Left ventricle myocardium inferior (tissue), 1 donor: ENCODE data around the gene STON1. TPM values are rescaled to one million over a fixed set of nuclear protein-coding genes. Genes with fewer than 3 reads are reported as not detected.

Source experiments
- DNase-seq: peaks from one replicate; pipeline ENCODE4 v3.0.0-alpha.2; 2020
- H3K27ac ChIP-seq: fragments of 200-600 bp; replicated peaks from 2 replicates; pipeline ENCODE4 v1.8.0; 2021
- H3K27me3 ChIP-seq: fragments of 200-600 bp; 2 replicates; pipeline ENCODE4 v1.8.0; 2021; ENCODE audit warnings: low read depth
- H3K36me3 ChIP-seq: fragments of 200-600 bp; 2 replicates; pipeline ENCODE4 v1.8.0; 2021
- H3K4me1 ChIP-seq: fragments of 200-600 bp; 2 replicates; pipeline ENCODE4 v1.8.0; 2021
- H3K4me3 ChIP-seq: fragments of 200-600 bp; 2 replicates; pipeline ENCODE4 v1.8.0; 2021; ENCODE audit warnings: mild to moderate bottlenecking, moderate library complexity
- H3K9me3 ChIP-seq: fragments of 200-600 bp; replicated peaks from 2 replicates; pipeline ENCODE4 v1.8.0; 2021
- CTCF ChIP-seq: fragments of 200-600 bp; IDR thresholded peaks from 2 replicates; pipeline ENCODE4 v1.8.0; 2021; ENCODE audit warnings: antibody characterized with exemption, mild to moderate bottlenecking, borderline replicate concordance
- intact Hi-C: fragments of 100-400 bp; cut with micrococcal nuclease; formaldehyde crosslinking; loops from one replicate; pipeline ENCODE4 v1.11.0; 2022
- total RNA-seq: library from RNA; stranded (reverse); fragmentation: NEBNext Ultra II Directional; extraction: Animal tissue kit (Norgen Biotek cat#: 25700); gene quantifications from one replicate; pipeline ENCODE4 v1.2.1, GENCODE V29; 2021
- donor health status: DM: no; HTN: yes; CAD: no; lungs with severe emphysema.

The STON1 gene
- total RNA-seq, 1 donor from 2014 or later = 6.9 TPM

GRCh38 chr2:48638261-48638660 is 108.3 kb downstream of the STON1 start:
- intact Hi-C loops = no loop called here
- no peaks in the 10 kb centered on the region for H3K4me1 ChIP-seq
- H3K27ac ChIP-seq = no peak overlapping the region
- TF ChIP-seq CTCF = no peak
- H3K27me3 ChIP-seq = peaks cover 7% of the 10 kb centered on the region
- no peaks in the 10 kb centered on the region for H3K36me3 ChIP-seq
- H3K4me3 ChIP-seq = no peak overlapping the region
- DNase-seq = no peak
- H3K9me3 ChIP-seq = peaks cover 21% of the 10 kb centered on the region

Other genes with a start within 250 kb of the STON1 start
- 9.6 TPM for gene FOXN2, start 215.5 kb upstream of the STON1 start, total RNA-seq
- 10.8 TPM for gene PPP1R21, start 89.4 kb upstream of the STON1 start, total RNA-seq
- not detected for gene GTF2A1L, start 87.7 kb downstream of the STON1 start, total RNA-seq
- 0.16 TPM for gene LHCGR, start 225.6 kb downstream of the STON1 start, total RNA-seq